NT2/D1 (cell line): ENCODE measurements around the gene ADAM19.

Experiments used
- SUZ12 ChIP-seq: IDR thresholded peaks from 2 replicates; pipeline ENCODE4 v1.6.1; 2011; ENCODE audit not compliant: insufficient read length, insufficient read depth; ENCODE audit errors: extremely low read depth
- YY1 ChIP-seq: IDR thresholded peaks from 2 replicates; pipeline ENCODE4 v1.6.1; 2011; ENCODE audit not compliant: insufficient read length, insufficient read depth
- ZNF274 ChIP-seq: IDR thresholded peaks from 2 replicates; pipeline ENCODE4 v1.6.1; 2011; ENCODE audit warnings: mild to moderate bottlenecking, low read depth, low read length

- TF ChIP-seq ZNF274 (no peak), SUZ12 (no peak), YY1 (no peak)
Observed at GRCh38 chr5:157558041-157558595, 17.5 kb downstream of the ADAM19 start.
